GM13976 (cell line): ENCODE results near the gene TMIGD2.

Experiments used
- DNase-seq: peaks from one replicate; pipeline ENCODE4 v3.0.0; 2012; ENCODE audit warnings: low spot score
- in situ Hi-C: fragments of 300-500 bp; cut with MboI; formaldehyde crosslinking; loops from one replicate; pipeline ENCODE4 v1.12.0; 2022; ENCODE audit warnings: low sequenced_read_pairs, mixed read lengths, inconsistent platforms; ENCODE audit not compliant: unreplicated experiment
- TF ChIP-seq, protein P1 (sequence below): IDR thresholded peaks from 2 replicates; pipeline ENCODE4 v1.5.1; 2012; ENCODE audit warnings: borderline replicate concordance, mild to moderate bottlenecking; ENCODE audit not compliant: insufficient read depth; ENCODE audit errors: extremely low read depth, missing control alignments, control extremely low read depth

TMIGD2 gene

DNA sequence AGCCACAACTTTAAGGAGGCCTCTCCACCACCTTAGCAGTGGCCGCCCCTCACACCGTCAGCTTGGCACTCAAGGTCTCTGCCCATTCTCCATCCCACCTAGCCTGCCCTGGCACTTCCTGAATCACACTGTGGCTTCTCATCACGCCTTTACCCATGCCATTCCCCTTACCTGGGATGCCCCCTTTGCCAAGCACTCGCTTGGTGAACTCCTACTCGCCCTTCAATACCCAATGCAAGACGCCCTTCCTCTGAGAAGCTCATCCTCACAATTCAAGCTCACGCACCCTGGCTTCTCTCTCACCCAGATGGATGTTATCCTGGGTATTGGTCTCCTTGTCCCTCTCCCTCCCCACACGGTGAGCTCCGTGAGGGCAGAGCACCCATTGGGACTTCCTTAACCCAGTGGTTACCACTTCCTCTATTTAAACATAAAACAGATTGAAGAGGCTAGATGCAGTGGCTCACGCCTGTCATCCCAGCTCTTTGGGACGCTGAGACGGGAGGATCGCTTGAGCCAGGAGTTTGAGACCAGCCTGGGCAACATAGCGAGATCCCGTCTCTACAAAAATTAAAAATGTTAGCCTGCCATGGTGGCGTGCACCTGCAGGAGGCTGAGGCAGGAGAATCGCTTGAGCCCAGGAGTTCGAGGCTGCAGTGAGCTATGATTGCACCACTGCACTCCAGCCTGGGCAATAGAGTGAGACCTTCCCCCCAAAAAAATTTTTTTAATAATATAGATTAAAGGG lies 35.8 kb downstream of the TMIGD2 start:
- TF ChIP-seq, protein P1, sequence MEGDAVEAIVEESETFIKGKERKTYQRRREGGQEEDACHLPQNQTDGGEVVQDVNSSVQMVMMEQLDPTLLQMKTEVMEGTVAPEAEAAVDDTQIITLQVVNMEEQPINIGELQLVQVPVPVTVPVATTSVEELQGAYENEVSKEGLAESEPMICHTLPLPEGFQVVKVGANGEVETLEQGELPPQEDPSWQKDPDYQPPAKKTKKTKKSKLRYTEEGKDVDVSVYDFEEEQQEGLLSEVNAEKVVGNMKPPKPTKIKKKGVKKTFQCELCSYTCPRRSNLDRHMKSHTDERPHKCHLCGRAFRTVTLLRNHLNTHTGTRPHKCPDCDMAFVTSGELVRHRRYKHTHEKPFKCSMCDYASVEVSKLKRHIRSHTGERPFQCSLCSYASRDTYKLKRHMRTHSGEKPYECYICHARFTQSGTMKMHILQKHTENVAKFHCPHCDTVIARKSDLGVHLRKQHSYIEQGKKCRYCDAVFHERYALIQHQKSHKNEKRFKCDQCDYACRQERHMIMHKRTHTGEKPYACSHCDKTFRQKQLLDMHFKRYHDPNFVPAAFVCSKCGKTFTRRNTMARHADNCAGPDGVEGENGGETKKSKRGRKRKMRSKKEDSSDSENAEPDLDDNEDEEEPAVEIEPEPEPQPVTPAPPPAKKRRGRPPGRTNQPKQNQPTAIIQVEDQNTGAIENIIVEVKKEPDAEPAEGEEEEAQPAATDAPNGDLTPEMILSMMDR = no peak
- in situ Hi-C loops = loop anchor here (10.0 kb wide), 1 partner anchor 88 kb away; no protein-coding TSS in a partner anchor
- no peak for DNase-seq

DNA sequence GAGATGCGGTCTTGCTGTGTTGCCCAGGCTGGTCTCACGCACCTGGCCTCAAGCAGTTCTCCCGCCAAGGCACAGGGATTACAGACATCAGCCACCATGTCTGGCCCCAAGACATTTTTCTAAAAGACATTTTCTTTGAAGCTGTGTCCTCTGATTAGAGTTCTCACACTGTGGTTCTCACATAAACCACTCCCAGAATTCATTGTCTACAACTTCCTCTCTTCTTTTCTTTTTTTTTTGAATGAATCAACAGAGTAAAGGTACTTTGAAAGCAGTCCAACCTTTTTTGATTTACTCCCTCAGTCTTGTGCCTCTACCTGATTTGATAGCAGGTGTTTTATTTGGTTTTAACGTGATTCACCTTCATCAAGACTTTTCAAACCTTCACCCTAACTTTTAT lies 37.4 kb downstream of the TMIGD2 start:
- in situ Hi-C loops = loop anchor here (10.0 kb wide), 1 partner anchor 90 kb away; no protein-coding TSS in a partner anchor
- no peak for DNase-seq
- TF ChIP-seq, protein P1 = no peak

DNA sequence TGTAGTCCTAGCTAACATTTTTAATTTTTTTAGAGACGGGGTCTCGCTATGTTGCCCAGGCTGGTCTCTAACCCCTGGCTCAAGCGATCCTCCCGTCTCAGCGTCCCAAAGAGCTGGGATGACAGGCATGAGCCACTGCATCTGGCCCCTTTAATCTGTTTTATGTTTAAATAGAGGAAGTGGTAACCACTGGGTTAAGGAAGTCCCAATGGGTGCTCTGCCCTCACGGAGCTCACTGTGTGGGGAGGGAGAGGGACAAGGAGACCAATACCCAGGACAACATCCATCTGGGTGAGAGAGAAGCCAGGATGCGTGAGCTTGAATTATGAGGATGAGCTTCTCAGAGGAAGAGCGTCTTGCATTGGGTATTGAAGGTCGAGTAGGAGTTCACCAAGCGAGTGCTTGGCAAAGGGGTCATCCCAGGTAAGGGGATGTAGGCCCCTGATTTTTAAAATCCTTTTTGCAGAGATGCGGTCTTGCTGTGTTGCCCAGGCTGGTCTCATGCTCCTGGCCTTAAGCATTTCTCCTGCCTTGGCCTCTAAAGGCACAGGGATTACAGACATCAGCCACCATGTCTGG lies 41.5 kb downstream of the TMIGD2 start:
- in situ Hi-C loops = loop anchor here (10.0 kb wide), 1 partner anchor 94 kb away; no protein-coding TSS in a partner anchor
- TF ChIP-seq, protein P1 = no peak
- DNase-seq = no peak

DNA sequence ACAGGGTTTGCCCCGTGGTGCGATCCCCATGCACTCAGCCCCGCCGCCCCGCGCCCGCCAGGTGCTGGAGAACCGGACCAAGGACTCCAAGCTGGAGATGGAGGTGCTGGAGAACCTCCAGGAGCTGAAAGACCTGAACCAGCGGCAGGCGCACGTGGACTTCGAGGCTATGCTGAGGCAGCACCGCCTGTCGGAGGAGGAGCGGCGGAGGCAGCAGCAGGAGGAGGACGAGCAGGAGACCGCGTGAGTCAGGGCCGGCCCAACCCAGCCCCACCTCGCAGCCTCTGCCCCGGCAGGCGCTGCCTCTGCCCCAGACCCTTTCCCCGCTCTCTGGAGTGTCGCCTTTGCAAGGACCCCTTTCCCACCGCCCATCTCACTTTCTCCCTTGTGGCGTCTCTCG lies 44.0 kb downstream of the TMIGD2 start:
- DNase-seq = no peak
- in situ Hi-C loops = no loop called here

DNA sequence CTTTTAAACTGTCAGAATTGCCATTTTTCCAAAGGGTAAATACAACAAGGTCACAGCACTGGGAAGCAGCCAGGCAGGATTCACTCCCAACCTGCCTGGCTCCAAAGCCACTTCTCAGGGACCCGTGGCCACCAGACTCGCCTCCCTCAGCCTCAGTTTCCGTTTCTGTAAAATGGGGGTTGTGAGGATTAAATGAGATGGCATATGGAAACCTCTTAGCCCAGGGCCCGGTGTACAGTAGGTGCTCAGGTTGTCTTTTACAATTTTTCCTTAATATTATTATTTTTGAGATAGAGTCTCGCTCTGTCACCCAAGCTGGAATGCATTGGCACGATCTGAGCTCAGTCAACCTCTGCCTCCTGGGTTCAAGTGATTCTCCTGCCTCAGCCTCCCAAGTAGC lies 45.2 kb downstream of the TMIGD2 start:
- in situ Hi-C loops = no loop called here
- TF ChIP-seq, protein P1 = no peak
- DNase-seq = no peak

More for the DNA sequence above, 44.0 kb downstream of the TMIGD2 start:
- TF ChIP-seq, protein P1 = no peak

DNA sequence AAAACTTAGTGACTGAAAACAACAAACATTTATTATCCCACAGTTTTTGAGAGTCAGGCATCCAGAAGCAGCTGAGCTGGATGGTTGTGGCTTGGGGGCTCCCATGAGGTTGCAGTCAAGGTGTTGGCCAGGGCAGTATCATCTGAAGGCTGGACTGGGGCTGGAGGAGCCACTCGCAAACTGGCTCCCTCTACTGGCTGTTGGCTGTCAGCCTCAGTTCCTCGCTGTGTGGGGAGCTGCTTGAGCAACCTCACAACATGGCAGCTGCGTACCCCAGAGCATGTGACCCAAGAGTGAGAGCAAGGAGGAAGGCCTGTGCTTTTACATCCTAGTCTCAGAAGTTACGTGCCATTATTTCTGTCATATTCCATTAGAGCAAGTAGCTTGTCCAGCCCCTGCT lies 45.6 kb downstream of the TMIGD2 start:
- in situ Hi-C loops = no loop called here
- TF ChIP-seq, protein P1 = no peak

More for the DNA sequence above, 45.6 kb downstream of the TMIGD2 start:
- no peak for DNase-seq
